ENCODE data around the gene DHRS13. TPM values are rescaled to one million over a fixed set of nuclear protein-coding genes. Genes with fewer than 3 reads are reported as not detected.
"Not testable (repeated sequence)": the region's sequence is repeated elsewhere in the genome, so short reads cannot be mapped to it uniquely, and the experiment has no call there.

DHRS13 gene
- polyA plus RNA-seq, 10 donors: 2.4 to 5.3 (median 3.3) TPM

DNA sequence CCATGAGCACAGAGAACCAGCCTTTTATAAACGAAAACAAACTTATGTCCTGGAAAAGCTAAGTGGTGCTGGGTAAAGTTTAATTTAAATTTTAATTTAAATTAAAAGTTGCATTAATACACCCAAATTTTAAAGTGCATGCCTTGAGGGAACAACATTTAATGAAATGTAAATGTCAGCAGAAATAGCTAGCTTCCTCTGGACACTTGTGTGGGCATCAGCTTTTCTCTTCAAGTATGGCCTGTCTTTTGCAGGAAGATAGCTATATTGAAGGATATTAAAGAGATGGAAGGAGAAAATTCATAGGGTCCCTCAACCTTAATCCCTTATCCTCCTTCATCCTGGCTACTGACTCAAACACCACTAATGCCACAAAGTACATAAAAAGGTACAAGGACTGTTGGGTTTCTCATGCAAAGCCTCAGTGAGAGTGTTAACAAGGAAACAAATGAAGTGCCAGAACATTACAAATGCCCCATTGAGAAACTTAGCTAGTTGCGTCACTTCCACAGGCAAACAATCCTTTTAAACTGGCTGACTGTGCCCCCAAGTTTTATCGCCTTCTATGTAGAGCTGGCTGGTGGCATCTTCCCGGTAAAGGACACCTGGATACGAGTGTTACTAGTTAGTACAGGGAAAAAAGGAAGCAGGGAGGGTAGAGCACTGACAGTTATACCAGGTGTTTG lies 34.3 kb upstream of the DHRS13 start:
- no peak for DNase-seq

GRCh38 chr17:28935744-28936460 lies 33.0 kb upstream of the DHRS13 start:
- no peak for DNase-seq

DNA sequence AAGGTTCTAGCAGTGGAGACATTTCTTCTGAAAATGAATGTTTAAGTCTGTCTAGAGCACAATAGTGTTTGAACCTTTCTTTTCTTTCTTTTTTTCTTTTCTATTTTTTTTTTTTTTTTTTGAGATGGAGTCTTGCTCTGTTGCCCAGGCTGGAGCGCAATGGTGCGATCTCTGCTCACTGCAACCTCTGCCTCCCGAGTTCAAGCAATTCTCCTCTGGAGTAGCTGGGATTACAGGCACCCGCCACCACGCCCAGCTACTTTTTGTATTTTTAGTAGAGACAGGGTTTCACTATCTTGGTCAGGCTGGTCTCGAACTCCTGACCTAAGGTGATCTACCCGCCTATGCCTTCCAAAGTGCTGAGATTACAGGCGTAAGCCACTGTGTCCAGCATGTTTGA lies 31.6 kb upstream of the DHRS13 start:
- DNase-seq: not testable (repeated sequence)

- no peak for DNase-seq
These were observed 26.9 kb upstream of the DHRS13 start for GRCh38 chr17:28929787-28930186.

DNA sequence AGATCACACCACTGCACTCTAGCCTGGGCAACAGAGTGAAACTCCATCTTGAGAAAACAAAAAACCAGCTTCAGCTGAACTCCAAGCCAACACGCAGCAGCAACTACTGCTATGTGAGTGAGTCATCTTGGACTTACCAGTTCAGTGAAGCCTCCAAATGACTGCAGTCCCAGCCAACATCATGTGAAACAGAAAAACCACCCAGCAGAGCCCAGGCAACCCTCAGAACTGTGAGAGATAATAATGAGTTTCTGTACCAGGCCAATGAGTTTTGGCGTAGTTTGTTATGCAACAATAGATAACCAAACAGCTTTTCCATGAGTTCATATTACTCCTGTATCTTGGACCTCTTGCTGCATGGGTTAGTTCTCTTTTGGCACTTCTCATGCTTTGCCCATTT lies 25.2 kb upstream of the DHRS13 start:
- DNase-seq: no peak

DNA sequence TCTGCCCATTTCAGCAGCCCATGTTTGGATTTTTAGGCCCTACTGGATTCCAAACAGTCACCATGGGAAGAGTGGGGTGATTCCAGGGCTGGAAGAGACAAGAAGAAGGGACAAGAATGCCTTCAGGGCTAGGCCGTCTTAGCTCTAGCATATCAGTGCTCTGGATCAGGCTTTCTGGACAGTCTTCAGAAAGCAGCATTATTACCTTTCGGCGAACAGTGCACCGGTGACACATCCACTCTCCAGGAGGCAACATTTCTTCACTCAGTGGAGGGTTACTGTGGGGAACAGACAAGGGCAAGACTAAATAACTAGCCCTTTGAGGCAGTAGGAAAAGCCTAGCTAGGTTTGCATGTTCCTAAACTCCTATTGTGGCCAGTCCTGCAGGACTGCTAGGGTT lies 23.9 kb upstream of the DHRS13 start:
- DNase-seq: no peak

GRCh38 chr17:28926366-28926765 lies 23.5 kb upstream of the DHRS13 start:
- DNase-seq: no peak

DNA sequence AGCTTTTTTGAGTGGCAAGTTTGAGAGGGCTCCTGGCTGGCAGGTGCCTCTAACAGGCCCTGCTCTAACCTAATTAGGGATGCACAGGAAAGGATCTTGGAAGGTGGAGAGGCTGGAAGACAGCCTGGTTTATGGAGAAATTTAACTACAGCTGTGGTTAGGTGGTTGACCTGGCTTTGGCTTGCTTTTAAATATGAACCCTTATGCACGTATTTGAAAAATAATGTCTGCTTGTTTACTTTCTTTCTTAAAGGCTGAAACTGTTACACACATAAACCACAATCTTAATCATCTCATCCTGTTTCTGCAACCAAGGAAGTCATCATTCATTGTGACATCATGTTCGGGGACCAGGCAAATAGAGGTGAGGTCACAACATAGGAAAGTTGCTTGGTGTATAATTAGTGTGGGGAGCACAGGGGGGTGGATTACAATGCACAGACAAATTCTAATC lies 23.1 kb upstream of the DHRS13 start:
- DNase-seq: peak in 1 of 3 donors; percentile 52

DNA sequence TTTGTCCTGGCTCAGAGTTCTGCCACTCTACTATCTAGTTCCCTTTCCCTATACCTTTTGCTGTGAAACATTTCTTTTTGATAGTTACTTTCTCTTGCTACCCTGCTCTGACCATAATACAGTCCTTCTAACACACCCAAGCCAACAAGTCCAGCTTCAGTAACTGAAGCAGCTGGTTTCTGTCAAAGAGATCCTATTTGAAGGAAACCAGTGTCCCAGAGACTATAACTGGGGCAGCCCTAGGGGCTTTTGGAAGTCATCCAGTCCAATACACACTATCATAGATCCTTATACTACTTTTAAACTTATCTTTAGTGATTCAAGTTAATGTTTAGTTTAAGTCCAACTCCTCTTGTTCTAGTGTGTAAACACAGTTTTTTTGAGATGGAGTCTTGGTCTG lies 17.3 kb upstream of the DHRS13 start:
- no peak for DNase-seq

DNA sequence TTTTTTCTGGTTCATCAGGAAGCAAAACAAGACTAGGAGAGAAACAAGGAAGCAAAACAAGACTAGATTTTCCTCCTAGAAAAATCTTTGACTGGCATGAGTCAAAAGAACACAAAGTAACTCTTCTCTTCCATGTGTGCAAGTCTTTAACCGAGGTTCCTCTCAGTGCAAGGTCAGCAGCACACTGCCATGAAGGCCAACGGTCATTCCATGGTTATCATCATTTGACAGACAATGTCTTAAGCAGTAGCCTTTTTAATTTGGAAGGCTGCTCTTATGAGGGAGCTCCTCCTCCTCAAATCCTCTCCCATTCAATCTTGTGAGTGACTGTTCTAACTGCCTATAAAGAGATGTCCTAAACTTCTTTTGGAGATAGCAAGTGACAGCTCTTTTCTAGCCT lies 15.4 kb upstream of the DHRS13 start:
- no peak for DNase-seq

DNA sequence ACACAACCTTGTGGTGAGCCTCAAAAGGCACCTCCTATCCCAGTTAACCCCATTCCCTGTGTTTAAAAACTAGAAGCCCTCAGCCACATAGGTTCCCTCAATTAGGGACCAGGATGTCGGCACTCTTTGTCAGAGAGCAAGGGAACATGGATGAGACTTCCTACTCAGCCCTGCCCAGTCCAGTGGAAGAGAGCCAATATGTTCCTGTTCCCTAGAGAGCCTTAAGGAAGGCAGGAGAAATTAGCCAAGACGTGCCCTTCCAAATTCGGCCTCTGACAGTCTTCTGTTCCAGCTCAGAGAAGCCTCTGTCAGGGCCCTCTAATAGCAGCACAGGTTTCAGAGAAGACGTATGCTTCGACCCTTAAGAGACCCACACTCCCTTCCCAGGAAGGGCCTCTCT lies 14.6 kb upstream of the DHRS13 start:
- no peak for DNase-seq

- DNase-seq: no peak
These were observed 14.2 kb upstream of the DHRS13 start for GRCh38 chr17:28917029-28917428.

- DNase-seq: peak in 1 of 3 donors; percentile 46
These were observed 13.5 kb upstream of the DHRS13 start for GRCh38 chr17:28916302-28916934.

- DNase-seq: no peak
These were observed 10.1 kb upstream of the DHRS13 start for GRCh38 chr17:28912938-28913333.

- DNase-seq: no peak
These were observed 9.5 kb upstream of the DHRS13 start for GRCh38 chr17:28912281-28912937.

DNA sequence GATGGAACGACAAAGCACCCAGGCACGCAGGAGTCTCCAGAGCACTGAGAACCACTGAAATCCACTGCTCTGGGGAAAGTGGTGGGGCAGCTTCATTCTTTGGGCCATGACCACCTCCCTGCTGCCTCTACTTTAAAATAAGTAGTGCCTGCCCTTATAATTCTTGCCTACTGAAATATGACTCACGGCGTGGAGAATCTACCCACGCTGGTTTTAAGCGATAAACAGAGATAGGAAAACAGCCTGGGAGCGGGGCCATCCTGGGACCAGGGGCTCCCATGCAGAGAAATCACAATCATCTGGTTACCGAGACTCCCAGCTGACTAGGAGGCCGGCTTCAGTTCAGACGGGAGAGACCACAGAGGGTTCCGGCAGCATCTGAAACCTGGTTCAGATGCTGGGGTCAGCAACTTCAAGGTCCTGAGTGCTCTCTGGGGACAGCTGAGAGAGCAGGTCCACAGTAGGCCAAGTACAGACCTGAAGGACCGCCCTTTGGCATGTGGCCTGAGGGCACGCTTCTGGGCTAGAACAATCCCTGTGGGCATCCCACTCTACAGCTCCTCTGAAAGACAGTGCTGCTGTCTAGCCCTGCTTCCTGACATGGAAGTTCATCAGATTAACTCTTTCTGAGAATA lies 8.6 kb upstream of the DHRS13 start:
- DNase-seq: no peak

GRCh38 chr17:28910534-28910933 lies 7.7 kb upstream of the DHRS13 start:
- DNase-seq: no peak

- DNase-seq: peak; percentile 52 to 71 (median 69)
These were observed 5.8 kb upstream of the DHRS13 start for GRCh38 chr17:28908640-28909167.

DNA sequence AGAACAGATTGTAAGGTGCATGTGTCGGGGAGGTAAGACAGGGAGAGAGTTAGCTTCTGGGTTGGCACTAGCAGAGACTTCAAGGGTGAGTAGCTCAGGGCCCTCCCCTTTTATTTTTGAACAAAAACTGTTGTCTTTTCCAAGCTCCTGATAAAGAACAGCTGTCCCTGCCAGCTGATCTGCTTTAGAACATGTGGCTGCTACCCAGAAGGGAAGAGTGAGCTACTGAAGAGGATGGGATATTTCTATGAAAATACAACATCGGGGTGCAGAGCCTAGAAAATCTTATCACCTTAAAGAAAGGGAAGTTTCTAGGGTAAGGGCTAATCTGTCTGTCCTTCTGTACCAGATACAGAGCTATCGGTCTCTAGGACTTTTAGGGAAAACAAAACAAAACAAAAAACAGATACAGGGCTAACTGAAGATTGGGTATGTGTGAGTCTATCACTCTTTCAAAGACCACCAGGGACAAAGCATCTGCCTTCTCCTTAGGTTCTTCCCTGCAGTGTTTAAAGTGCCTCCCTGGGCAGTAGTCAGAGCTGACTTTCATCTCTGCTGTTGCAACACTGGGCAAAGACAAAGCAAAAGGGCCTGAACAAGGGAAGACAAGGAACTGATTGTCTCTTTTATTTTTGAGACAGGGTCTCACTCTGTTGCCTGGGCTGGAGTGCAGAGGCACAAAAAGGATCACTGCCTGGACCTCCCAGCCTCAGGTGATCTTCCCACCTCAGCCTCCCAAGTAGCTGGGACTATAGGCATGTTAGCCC lies 5.0 kb upstream of the DHRS13 start:
- DNase-seq: no peak

GRCh38 chr17:28906706-28907438 lies 4.0 kb upstream of the DHRS13 start:
- peak in 1 of 3 donors; percentile 20 for DNase-seq

All from muscle of back (tissue), 11 donors.